H1 (cell line): ENCODE results near the gene USP8. TPM values are rescaled to one million over a fixed set of nuclear protein-coding genes. Genes with fewer than 3 reads are reported as not detected.

ENCODE experiments used
- CTCF ChIA-PET: fragments of 300-600 bp; sonication (Branson Sonifier 250); formaldehyde crosslinking; loops from one replicate; lab custom pipeline; 2021; ENCODE audit not compliant: partially characterized antibody; lab: Charles Lee
- POLR2A ChIA-PET: fragments of 300-600 bp; sonication (Branson Sonifier 250); formaldehyde crosslinking; loops from one replicate; lab custom pipeline; 2021; ENCODE audit warnings: inconsistent platforms; ENCODE audit not compliant: partially characterized antibody; lab: Charles Lee
- DNase-seq, 2 experiments: peaks; one replicate each; pipeline versions ENCODE4 v3.0.0 to v3.0.0-alpha.2; 2010 to 2022; ENCODE audit warnings: low spot score in 2 of 2, low read depth in 1 of 2, mixed read lengths in 1 of 2
- FAIRE-seq: peaks from 2 replicates; lab custom pipeline; 2011; peaks lifted over from hg19 to GRCh38; lab: Jason Lieb, UNC
- H2AFZ ChIP-seq: 2 replicates; pipeline ENCODE4 v1.8.1; 2012; ENCODE audit warnings: low read length, inconsistent platforms
- H2AK5ac ChIP-seq: 2 replicates; pipeline ENCODE4 v1.6.1; 2013; ENCODE audit warnings: low read depth, low read length
- H2BK120ac ChIP-seq: replicated peaks from 2 replicates; pipeline ENCODE3; 2013; ENCODE audit warnings: low read depth, low read length, inconsistent platforms
- H2BK12ac ChIP-seq: 2 replicates; pipeline ENCODE4 v1.6.1; 2013; ENCODE audit warnings: low read depth, low read length
- H2BK15ac ChIP-seq: 2 replicates; pipeline ENCODE4 v1.6.1; 2013; ENCODE audit warnings: low read length
- H2BK20ac ChIP-seq: 2 replicates; pipeline ENCODE4 v1.6.1; 2013; ENCODE audit warnings: low read length
- H2BK5ac ChIP-seq: 2 replicates; pipeline ENCODE4 v1.6.1; 2013; ENCODE audit warnings: low read depth, low read length
- H3K14ac ChIP-seq: 2 replicates; pipeline ENCODE4 v1.6.1; 2013; ENCODE audit warnings: inconsistent platforms; ENCODE audit not compliant: insufficient read length
- H3K18ac ChIP-seq: 2 replicates; pipeline ENCODE4 v1.6.1; 2013; ENCODE audit warnings: low read length; ENCODE audit errors: extremely low read depth
- H3K23ac ChIP-seq: 2 replicates; pipeline ENCODE4 v1.6.1; 2013; ENCODE audit warnings: inconsistent platforms; ENCODE audit not compliant: insufficient read length
- H3K23me2 ChIP-seq: 2 replicates; pipeline ENCODE4 v1.6.1; 2013; ENCODE audit warnings: low read depth, low read length
- H3K27ac ChIP-seq: 2 replicates; pipeline ENCODE4 v1.6.1; 2011; ENCODE audit warnings: low read depth, low read length, inconsistent platforms
- H3K27me3 ChIP-seq, 4 experiments: replicated peaks in 1 of 4; 1 replicate in 1 of 4; 2 replicates in 3 of 4; pipeline versions ENCODE4 v1.6.1 to v1.8.1; 2011 to 2013; ENCODE audit warnings: low read length in 3 of 4, mild to moderate bottlenecking in 3 of 4, inconsistent platforms in 2 of 4, mixed read lengths in 2 of 4, moderate library complexity in 1 of 4; ENCODE audit not compliant: control insufficient read depth in 3 of 4, insufficient read depth in 3 of 4; ENCODE audit errors: extremely low read depth in 1 of 4
- H3K36me3 ChIP-seq, 4 experiments: 2 replicates each; pipeline versions ENCODE4 v1.6.1 to v1.8.1; 2011 to 2013; ENCODE audit warnings: mild to moderate bottlenecking in 4 of 4, low read length in 3 of 4, moderate library complexity in 2 of 4, control low read depth in 1 of 4, inconsistent platforms in 1 of 4; ENCODE audit not compliant: insufficient read depth in 4 of 4, control insufficient read depth in 2 of 4
- H3K4ac ChIP-seq: replicated peaks from 2 replicates; pipeline ENCODE3; 2013; ENCODE audit warnings: low read length, low read depth, mixed read lengths, inconsistent platforms; ENCODE audit not compliant: insufficient read length
- H3K4me1 ChIP-seq, 4 experiments: replicated peaks in 1 of 4; 1 replicate in 1 of 4; 2 replicates in 3 of 4; pipeline versions ENCODE4 v1.6.1 to v1.8.1; 2011 to 2013; ENCODE audit warnings: low read length in 3 of 4, inconsistent platforms in 2 of 4, mixed read lengths in 1 of 4; ENCODE audit not compliant: insufficient read depth in 4 of 4, control insufficient read depth in 3 of 4
- H3K4me2 ChIP-seq, 2 experiments: 2 replicates each; pipeline versions ENCODE4 v1.6.1 to v1.8.1; 2011 to 2013; ENCODE audit warnings: low read depth in 2 of 2, low read length in 2 of 2, control low read depth in 1 of 2, inconsistent platforms in 1 of 2, mild to moderate bottlenecking in 1 of 2; ENCODE audit not compliant: insufficient read depth in 1 of 2
- H3K4me3 ChIP-seq, 4 experiments: fragments of 200-600, 300-600 bp in 1 of 4; sonication (generic), shearing (Covaris generic), sonication (Bioruptor Twin) in 1 of 4; 2 replicates each; pipeline versions ENCODE4 v1.5.1 to v1.8.1; 2011 to 2016; ENCODE audit warnings: low read length in 4 of 4, low read depth in 3 of 4, control low read depth in 2 of 4, inconsistent platforms in 2 of 4, mild to moderate bottlenecking in 2 of 4, mixed read lengths in 1 of 4, moderate library complexity in 1 of 4; ENCODE audit not compliant: insufficient read depth in 2 of 4; ENCODE audit errors: extremely low read depth in 1 of 4
- H3K56ac ChIP-seq: replicated peaks from 2 replicates; pipeline ENCODE3; 2013; ENCODE audit warnings: low read depth, mild to moderate bottlenecking, mixed read lengths, low read length, inconsistent platforms; ENCODE audit not compliant: insufficient read length
- H3K79me1 ChIP-seq: 2 replicates; pipeline ENCODE4 v1.6.1; 2013; ENCODE audit warnings: low read depth, low read length, control low read depth
- H3K79me2 ChIP-seq, 2 experiments: 2 replicates each; pipeline versions ENCODE4 v1.6.1 to v1.8.1; 2012 to 2013; ENCODE audit warnings: low read length in 2 of 2, mild to moderate bottlenecking in 2 of 2, inconsistent platforms in 1 of 2; ENCODE audit not compliant: insufficient read depth in 2 of 2, control insufficient read depth in 1 of 2
- H3K9ac ChIP-seq, 4 experiments: replicated peaks in 1 of 4; 1 replicate in 1 of 4; 2 replicates in 3 of 4; pipeline versions ENCODE4 v1.6.1 to v1.8.1; 2011 to 2013; ENCODE audit warnings: low read depth in 3 of 4, low read length in 3 of 4, control low read depth in 2 of 4, mild to moderate bottlenecking in 2 of 4, moderate library complexity in 2 of 4, inconsistent platforms in 1 of 4; ENCODE audit errors: extremely low read depth in 1 of 4
- H3K9me3 ChIP-seq, 2 experiments: 2 replicates each; pipeline versions ENCODE4 v1.6.1 to v1.8.1; 2012 to 2013; ENCODE audit warnings: mild to moderate bottlenecking in 2 of 2, moderate library complexity in 2 of 2, control low read depth in 1 of 2, inconsistent platforms in 1 of 2, low read depth in 1 of 2, low read length in 1 of 2, mixed read lengths in 1 of 2; ENCODE audit not compliant: insufficient read depth in 2 of 2
- H4K20me1 ChIP-seq, 2 experiments: replicated peaks in 1 of 2; 2 replicates each; pipeline versions ENCODE3 to v1.8.1; 2011 to 2013; ENCODE audit warnings: inconsistent platforms in 2 of 2, low read length in 2 of 2, mild to moderate bottlenecking in 1 of 2; ENCODE audit not compliant: insufficient read depth in 2 of 2, control insufficient read depth in 1 of 2
- H4K5ac ChIP-seq: 2 replicates; pipeline ENCODE4 v1.6.1; 2013; ENCODE audit warnings: low read length, low read depth, mixed read lengths, inconsistent platforms; ENCODE audit not compliant: insufficient read length
- H4K8ac ChIP-seq: 2 replicates; pipeline ENCODE4 v1.8.0; 2013; ENCODE audit warnings: mild to moderate bottlenecking, moderate library complexity, low read length, inconsistent platforms; ENCODE audit not compliant: insufficient read depth; ENCODE audit errors: extremely low read depth
- H4K91ac ChIP-seq: replicated peaks from 2 replicates; pipeline ENCODE3; 2013; ENCODE audit warnings: low read length, mixed read lengths, inconsistent platforms; ENCODE audit not compliant: insufficient read length
- BCL11A ChIP-seq, 2 experiments: IDR thresholded peaks; one replicate each; pipeline ENCODE4 v1.6.1; 2011; ENCODE audit warnings: low read depth in 2 of 2, low read length in 2 of 2, mild to moderate bottlenecking in 2 of 2
- CBX5 ChIP-seq: fragments of 300-800, 300-1000 bp; sonication (generic); IDR thresholded peaks from 2 replicates; pipeline ENCODE4 v1.7.1; 2016; ENCODE audit warnings: antibody characterized with exemption, low read length, low read depth
- RAD21 ChIP-seq, 2 experiments: IDR thresholded peaks in 1 of 2; conservative IDR thresholded peaks in 1 of 2; 2 replicates each; pipeline ENCODE4 v1.6.1; 2011; ENCODE audit warnings: low read depth in 2 of 2, low read length in 2 of 2, improper control_type of control experiment in 1 of 2, inconsistent platforms in 1 of 2, mild to moderate bottlenecking in 1 of 2, moderate library complexity in 1 of 2
- TAF7 ChIP-seq: optimal IDR thresholded peaks from 2 replicates; pipeline ENCODE3; 2011; ENCODE audit warnings: low read depth, mild to moderate bottlenecking, inconsistent platforms, low read length, moderate library complexity, borderline replicate concordance
- WGBS, 2 experiments: shearing (Covaris generic) in 1 of 2; methylation state at CpG; one replicate each; pipeline versions ENCODE4 v1.1.6 to v1.1.7; 2013 to 2015; ENCODE audit warnings: low lambda C conversion rate in 2 of 2, mixed read lengths in 2 of 2, inconsistent platforms in 1 of 2, low coverage in 1 of 2, missing lambda C conversion rate in 1 of 2; ENCODE audit not compliant: insufficient replicate concordance in 2 of 2, insufficient coverage in 1 of 2, insufficient read length in 1 of 2; ENCODE audit errors: extremely low coverage in 1 of 2, missing lambda C conversion rate in 1 of 2; 5-methylcytosine and 5-hydroxymethylcytosine counted together
- polyA plus RNA-seq, 7 experiments: library from polyadenylated mRNA; depleted of rRNA in 3 of 7; stranded (reverse) in 5 of 7; unstranded in 2 of 7; fragments of >200 nt in 5 of 7; fragments of 200-250 nt in 2 of 7; gene quantifications; 1 replicate in 5 of 7; 2 replicates in 1 of 7; 4 replicates in 1 of 7; pipeline versions ENCODE4 v1.2.1 to v1.2.3, GENCODE V29; 2011 to 2013; ENCODE audit warnings: missing spikeins in 2 of 7, mixed read lengths in 2 of 7
- total RNA-seq: library from RNA; stranded (reverse); fragmentation: NEBNext Ultra II Directional; extraction: Animal tissue kit (Norgen Biotek cat#: 25700); gene quantifications from 2 replicates; pipeline ENCODE4 v1.2.1, GENCODE V29; 2021

USP8 gene
- total and polyA plus RNA-seq, 2 of the 8 experiments (the other 6 are each of a cell fraction or from before 2014, with no cell fraction given), result 19.9 to 66.2 TPM

DNA sequence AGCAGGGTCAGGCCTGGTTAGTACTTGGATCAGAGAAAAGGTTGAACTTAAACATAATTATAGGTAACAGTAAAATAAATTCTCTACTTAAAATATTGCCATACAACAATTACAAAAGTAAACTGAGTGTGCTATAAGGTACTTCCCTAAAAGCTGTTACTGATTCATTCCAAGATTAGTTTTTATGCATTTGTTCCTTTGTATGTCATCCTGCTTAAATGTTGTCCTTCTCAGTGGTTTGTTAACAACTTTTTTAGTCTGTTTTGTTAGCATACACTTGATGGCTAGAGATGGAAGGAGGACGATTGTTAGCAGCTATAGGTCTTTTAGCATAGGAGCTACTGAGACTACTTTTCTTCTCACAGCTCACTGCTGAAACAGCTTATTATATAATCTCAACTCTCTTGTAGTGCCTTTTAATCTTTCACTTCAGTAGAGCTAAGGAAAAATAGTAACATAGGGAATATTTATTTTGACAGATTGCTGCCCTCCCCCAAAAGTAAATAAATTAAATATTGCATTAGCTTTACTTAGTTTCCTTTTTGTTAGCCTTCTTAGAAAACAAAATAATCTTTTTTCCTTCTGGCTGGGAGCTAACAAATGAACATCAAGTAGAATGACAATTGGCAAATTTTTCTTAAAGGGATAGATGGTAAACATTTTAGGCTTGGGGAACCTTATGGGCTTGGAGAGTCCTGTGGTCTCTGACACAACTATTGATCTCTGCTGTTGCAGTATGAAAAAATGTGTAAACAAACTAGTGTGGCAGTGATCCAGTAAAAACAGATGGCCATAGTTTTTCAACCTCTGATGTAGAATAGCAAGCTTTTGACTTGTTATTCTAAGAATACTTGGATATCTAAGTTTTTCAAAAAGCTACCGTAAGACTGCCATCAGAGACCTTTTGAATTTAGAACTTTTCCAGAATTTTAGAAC, 39.5 kb downstream of the USP8 start:
- H3K79me2 ChIP-seq, result no peaks in the 10 kb centered on the region
- FAIRE-seq, result no peak
- H4K20me1 ChIP-seq, result peaks cover 0 to 1% of the 10 kb centered on the region in 2 experiments
- DNase-seq, result no peak
- no peak overlapping the region for H3K27ac ChIP-seq
- H4K8ac ChIP-seq, result no peak overlapping the region
- no peaks in the 10 kb centered on the region for H3K27me3 ChIP-seq
- 95% methylated on average over 2 of the region's 2 CpGs; no CpG with 5 or more reads in 1 of the 2 experiments for WGBS, 2 experiments
- H2BK20ac ChIP-seq, result no peak overlapping the region
- H3K4me1 ChIP-seq, result no peaks in the 10 kb centered on the region; a peak in 2 of 7 replicates
- no peaks in the 10 kb centered on the region for H3K79me1 ChIP-seq
- no peak overlapping the region for H2BK15ac ChIP-seq
- H3K23me2 ChIP-seq, result no peaks in the 10 kb centered on the region
- H3K14ac ChIP-seq, result no peak overlapping the region
- no peaks in the 10 kb centered on the region for H3K9me3 ChIP-seq
- H2AFZ ChIP-seq, result no peak overlapping the region
- no peak for TF ChIP-seq RAD21 (IDR thresholded peaks at IDR 0.05 in 1 of 2, conservative IDR thresholded peaks at IDR 0.05 in 1 of 2; ENCODE audit: low read depth in 2 of 2, low read length in 2 of 2)
- no peak for TF ChIP-seq BCL11A (IDR thresholded peaks at IDR 0.05; ENCODE audit: low read depth in 2 of 2, low read length in 2 of 2)
- TF ChIP-seq TAF7, result no peak
- no peak for TF ChIP-seq CBX5
- no peak overlapping the region for H2AK5ac ChIP-seq
- H3K56ac ChIP-seq, result no peak overlapping the region
- no peak overlapping the region for H4K91ac ChIP-seq
- H2BK12ac ChIP-seq, result no peak overlapping the region
- no peak overlapping the region for H2BK120ac ChIP-seq
- no peak overlapping the region for H3K9ac ChIP-seq
- no peak overlapping the region for H4K5ac ChIP-seq
- H3K4ac ChIP-seq, result no peak overlapping the region
- H3K4me3 ChIP-seq, result no peak overlapping the region
- ChIA-PET CTCF (interaction anchor here (1.1 to 1.2 kb wide), 2 partner anchors 104 to 148 kb away, joined by 3 to 4 read pairs; no protein-coding TSS in a partner anchor), POLR2A (no interaction called here)
- no peak overlapping the region for H3K18ac ChIP-seq
- H3K36me3 ChIP-seq, result peaks cover 0 to 10% (median 3%) of the 10 kb centered on the region in 4 experiments; a peak in 5 of 8 replicates
- H2BK5ac ChIP-seq, result no peak overlapping the region
- no peak overlapping the region for H3K4me2 ChIP-seq
- no peak overlapping the region for H3K23ac ChIP-seq
